ENCODE results near the gene XRRA1.

DNA sequence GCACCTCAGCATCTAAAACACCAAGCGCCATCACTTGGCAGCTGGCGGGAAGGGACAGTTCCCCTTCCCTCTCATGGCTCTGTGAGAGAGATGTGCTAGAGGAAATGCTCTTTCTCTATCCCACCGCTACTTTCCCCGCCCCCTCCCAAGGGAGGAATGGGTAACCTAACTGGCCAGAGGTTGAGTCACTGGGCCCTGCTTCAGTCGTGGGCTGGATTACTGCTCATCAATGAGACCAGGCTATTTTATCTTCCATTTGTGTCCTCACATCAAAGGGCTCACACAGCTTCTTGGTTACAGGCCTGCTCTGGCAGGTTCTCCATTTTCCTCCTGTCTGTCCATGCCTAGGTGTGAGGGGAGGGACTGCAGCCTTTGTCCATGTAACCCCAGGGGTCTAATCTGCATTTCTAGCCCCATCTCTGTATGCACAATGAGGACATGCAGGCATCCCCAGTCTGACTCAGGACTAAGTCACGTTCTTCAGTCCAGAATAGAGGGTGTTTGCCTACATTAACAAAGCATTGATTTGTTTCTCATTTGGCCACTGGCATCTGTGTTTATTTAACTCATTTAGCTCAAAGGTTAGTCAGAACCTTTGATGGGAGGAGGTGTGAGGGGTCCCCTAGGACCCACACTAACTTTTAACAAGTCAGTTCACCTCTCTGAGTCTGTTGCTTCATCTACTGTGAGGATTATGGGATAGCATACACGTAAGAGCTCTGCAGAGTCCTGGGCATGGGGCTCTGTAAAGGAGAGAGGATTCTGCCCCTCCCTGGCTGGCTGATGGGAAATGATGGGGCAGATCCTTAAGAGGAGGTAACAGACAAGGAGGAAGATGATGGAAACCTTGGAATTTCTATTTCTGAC is 99.1 kb downstream of the XRRA1 start:
- TF ChIP-seq, protein P1, sequence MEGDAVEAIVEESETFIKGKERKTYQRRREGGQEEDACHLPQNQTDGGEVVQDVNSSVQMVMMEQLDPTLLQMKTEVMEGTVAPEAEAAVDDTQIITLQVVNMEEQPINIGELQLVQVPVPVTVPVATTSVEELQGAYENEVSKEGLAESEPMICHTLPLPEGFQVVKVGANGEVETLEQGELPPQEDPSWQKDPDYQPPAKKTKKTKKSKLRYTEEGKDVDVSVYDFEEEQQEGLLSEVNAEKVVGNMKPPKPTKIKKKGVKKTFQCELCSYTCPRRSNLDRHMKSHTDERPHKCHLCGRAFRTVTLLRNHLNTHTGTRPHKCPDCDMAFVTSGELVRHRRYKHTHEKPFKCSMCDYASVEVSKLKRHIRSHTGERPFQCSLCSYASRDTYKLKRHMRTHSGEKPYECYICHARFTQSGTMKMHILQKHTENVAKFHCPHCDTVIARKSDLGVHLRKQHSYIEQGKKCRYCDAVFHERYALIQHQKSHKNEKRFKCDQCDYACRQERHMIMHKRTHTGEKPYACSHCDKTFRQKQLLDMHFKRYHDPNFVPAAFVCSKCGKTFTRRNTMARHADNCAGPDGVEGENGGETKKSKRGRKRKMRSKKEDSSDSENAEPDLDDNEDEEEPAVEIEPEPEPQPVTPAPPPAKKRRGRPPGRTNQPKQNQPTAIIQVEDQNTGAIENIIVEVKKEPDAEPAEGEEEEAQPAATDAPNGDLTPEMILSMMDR (IDR thresholded peaks at IDR 0.05; ENCODE audit: borderline replicate concordance, extremely low read depth, low read length, poor library complexity, severe bottlenecking), result no peak
- no peak for TF ChIP-seq EZH2 (IDR thresholded peaks at IDR 0.05; ENCODE audit: borderline replicate concordance, low read depth, low read length, severe bottlenecking)
